Stimulated activated naive B cell treated with anti-CD40 and anti-IgM and Interleukin-4, amounts not matched to agents 10 μg/mL and 1 μg/mL and 100 μg/mL, for 72 hours (primary cell): ENCODE measurements around the gene ITGB3.
A peak's percentile ranks its signal among the peaks of the same experiment; 100 is the strongest.

ENCODE experiments used
- ATAC-seq, 2 donors: fragments of 150-1000 bp; cut with Tn5 transposase; replicated peaks; 2 replicates each; pipeline ENCODE4 v1.10.0; 2021; ENCODE audit warnings: moderate library complexity in 1 of 2
- DNase-seq: peaks from one replicate; pipeline ENCODE4 v3.0.0; 2021
- H3K27ac Mint-ChIP-seq: one replicate; pipeline ENCODE4 v1.8.0; 2022; ENCODE audit warnings: mild to moderate bottlenecking, mixed read lengths
- H3K27me3 Mint-ChIP-seq, 2 donors: one replicate each; pipeline ENCODE4 v1.8.0; 2022; ENCODE audit warnings: mixed read lengths in 2 of 2
- H3K36me3 Mint-ChIP-seq, 2 donors: one replicate each; pipeline ENCODE4 v1.8.0; 2022; ENCODE audit warnings: mixed read lengths in 2 of 2, mild to moderate bottlenecking in 1 of 2
- H3K4me1 Mint-ChIP-seq, 2 donors: one replicate each; pipeline ENCODE4 v1.8.0; 2022; ENCODE audit warnings: mixed read lengths in 2 of 2, mild to moderate bottlenecking in 1 of 2
- H3K4me3 Mint-ChIP-seq, 2 donors: one replicate each; pipeline ENCODE4 v1.8.0; 2022; ENCODE audit warnings: mild to moderate bottlenecking in 2 of 2, mixed read lengths in 2 of 2, moderate library complexity in 1 of 2
- H3K9me3 Mint-ChIP-seq, 2 donors: one replicate each; pipeline ENCODE4 v1.8.0; 2022; ENCODE audit warnings: mixed read lengths in 2 of 2, mild to moderate bottlenecking in 1 of 2

Gene ITGB3

DNA sequence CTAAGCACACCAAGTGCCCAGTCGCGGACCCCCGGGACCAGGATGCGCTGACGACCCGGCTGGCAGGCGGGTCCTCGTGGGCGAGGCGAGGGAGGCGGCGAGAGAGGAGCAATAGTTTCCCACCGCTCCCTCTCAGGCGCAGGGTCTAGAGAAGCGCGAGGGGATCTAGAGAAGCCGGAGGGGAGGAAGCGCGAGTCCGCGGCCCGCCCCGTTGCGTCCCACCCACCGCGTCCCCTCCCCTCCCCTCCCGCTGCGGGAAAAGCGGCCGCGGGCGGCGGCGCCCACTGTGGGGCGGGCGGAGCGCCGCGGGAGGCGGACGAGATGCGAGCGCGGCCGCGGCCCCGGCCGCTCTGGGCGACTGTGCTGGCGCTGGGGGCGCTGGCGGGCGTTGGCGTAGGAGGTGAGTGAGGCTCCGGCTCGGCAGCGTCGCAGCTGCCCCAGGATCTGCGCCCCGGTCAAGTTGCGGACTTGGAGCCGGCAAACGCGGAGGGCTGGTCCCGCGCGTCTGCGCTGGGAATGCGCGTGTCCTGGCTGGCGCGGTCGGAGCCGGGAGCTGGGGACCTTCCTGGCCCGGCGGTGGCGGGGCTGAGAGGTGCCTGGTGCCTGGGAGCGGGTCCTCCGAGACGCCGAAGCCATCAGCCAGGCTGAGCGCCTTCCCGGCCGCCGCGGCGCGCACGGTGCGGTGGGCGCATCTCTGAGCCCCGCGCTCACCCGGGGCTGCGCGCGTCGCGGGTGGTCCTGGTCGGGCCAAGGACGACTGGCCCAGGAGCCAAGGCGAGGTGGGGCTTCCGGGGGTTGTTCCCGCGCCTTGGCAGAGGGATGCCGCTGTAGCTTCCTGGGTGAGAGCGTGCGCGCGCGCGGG, at the start of gene ITGB3:
Gene ITGB3 (plus strand): TSS at position 287 of the 862 bp plus-strand sequence. CDS start 35 bp downstream, at position 322.
- ATAC-seq (peak; percentile 93 to 95), DNase-seq (peak; percentile 71)
- peaks cover 35 to 50% of the 10 kb centered on the region in 2 donors for H3K4me1 Mint-ChIP-seq
- peak within 1 kb of the TSS; percentile 86 for H3K27ac Mint-ChIP-seq
- no peaks in the 10 kb centered on the region for H3K9me3 Mint-ChIP-seq
- H3K4me3 Mint-ChIP-seq: peak within 1 kb of the TSS; percentile 98
- peaks cover 0 to 10% of the 10 kb centered on the region in 2 donors for H3K27me3 Mint-ChIP-seq
- H3K36me3 Mint-ChIP-seq: peaks cover 8 to 18% of the 10 kb centered on the region in 2 donors

DNA sequence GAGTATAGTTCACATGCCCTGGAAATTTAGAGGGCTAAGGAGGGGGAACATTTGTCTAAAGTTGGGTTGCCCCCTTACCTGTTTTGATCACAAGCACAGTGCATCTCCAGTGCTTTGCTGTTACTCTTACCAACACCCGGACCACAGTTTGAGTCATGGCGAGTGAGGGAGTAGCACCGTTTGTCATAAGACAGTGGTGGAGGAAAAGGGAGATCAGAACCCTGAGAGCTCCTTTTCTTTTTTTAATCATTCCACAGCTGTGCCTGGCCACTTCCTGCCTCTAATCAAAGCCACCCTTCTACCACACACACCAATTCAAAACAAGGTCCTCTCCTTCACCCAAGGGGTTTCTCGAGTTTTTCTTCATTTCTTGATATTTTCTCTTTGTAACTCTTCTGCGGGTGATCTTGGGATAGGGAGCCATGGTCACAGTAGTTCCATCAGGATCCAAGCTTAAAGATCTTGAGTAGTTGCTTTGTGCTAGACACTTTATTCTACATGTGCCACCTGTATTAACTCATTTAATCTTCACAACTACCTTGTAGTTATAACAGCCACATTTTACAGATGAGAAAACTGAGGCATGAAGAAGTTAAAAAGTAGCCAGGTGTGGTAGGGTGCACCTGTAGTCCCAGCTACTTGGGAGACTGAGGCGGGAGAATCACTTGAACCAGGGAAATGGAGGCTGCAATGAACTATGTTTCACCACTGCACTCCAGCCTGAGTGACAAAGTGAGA, 49.5 kb upstream of the ITGB3 start:
- peak; percentile 15 to 26 for ATAC-seq
- no peaks in the 10 kb centered on the region for H3K36me3 Mint-ChIP-seq
- no peaks in the 10 kb centered on the region for H3K27me3 Mint-ChIP-seq
- H3K4me1 Mint-ChIP-seq: peaks cover 58 to 82% of the 10 kb centered on the region in 2 donors
- peak overlapping the region; percentile 77 for H3K27ac Mint-ChIP-seq
- no peak for DNase-seq
- H3K4me3 Mint-ChIP-seq: peak overlapping the region; percentile 63 to 67
- peaks cover 0 to 2% of the 10 kb centered on the region in 2 donors for H3K9me3 Mint-ChIP-seq

DNA sequence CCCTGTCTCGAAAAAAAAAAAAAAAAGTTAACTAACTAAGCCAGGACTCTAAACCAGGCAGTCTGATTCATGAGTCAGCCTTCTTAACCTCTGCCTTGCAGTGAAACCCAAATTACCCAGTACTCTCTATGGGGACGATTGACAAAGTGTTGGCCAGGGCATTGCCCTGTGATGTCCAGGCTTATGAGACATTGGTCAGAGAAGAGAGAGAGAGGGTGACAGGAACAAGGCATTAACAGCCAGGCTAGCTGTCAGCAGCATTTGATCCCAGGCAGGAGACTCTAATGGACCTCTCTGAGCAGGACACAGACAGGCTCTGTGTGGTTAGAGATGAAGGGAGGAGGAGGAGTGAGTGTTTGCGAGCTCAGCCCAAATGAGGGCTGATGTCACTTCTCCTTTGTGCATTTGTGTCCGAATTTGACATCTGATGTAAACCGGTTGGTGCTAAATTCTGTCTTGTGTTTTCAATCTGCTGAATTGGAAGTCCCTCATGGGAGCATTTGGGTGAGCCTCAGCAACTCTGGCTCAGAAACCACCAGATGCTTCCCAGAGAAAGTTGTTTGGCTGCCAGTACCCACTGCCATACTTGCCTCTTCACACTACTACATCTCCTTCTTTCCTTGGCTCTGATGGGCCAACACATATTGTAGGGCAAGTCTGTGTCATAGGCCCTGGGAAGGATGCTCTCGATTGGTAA, 48.8 kb upstream of the ITGB3 start:
- H3K4me1 Mint-ChIP-seq: peaks cover 62 to 84% of the 10 kb centered on the region in 2 donors
- H3K27ac Mint-ChIP-seq: peak overlapping the region; percentile 77
- no peaks in the 10 kb centered on the region for H3K36me3 Mint-ChIP-seq
- H3K4me3 Mint-ChIP-seq: peak overlapping the region; percentile 63 to 67
- DNase-seq (peak; percentile 36), ATAC-seq (peak; percentile 68 to 71)
- no peaks in the 10 kb centered on the region for H3K27me3 Mint-ChIP-seq
- H3K9me3 Mint-ChIP-seq: peaks cover 0 to 2% of the 10 kb centered on the region in 2 donors

DNA sequence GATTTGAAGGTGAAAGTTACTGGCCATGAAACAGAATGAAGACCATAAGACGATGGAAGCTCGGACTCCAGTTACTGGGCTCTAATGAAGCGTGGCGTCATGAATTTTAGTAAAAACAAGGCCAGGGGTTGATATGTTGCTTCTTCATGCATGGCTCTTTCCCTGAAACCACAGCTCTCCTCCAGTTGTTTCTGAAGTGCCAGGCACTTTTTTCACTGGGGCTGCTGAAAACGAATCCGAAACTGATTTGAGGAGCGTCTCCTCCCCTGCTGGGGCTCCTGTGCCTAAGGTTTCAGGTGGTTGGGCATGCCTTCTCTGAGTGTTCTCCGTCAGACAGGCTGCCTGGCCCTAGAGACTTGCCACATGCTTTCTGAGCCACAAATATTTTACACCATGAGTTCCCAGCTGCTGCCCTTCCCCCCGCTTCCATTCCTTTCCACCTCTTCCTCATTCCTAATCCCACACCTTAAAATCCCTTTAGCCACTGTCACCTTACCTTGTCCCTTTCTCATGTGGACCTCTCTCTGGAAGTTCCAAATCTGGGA, 48.1 kb upstream of the ITGB3 start:
- ATAC-seq (peak; percentile 80 to 83), DNase-seq (peak; percentile 58)
- Mint-ChIP-seq H3K9me3 (peaks cover 0 to 2% of the 10 kb centered on the region in 2 donors), H3K27me3 (no peaks in the 10 kb centered on the region), H3K4me1 (peaks cover 57 to 78% of the 10 kb centered on the region in 2 donors), H3K27ac (peak overlapping the region; percentile 77), H3K4me3 (peak overlapping the region; percentile 63 to 67), H3K36me3 (no peaks in the 10 kb centered on the region)

DNA sequence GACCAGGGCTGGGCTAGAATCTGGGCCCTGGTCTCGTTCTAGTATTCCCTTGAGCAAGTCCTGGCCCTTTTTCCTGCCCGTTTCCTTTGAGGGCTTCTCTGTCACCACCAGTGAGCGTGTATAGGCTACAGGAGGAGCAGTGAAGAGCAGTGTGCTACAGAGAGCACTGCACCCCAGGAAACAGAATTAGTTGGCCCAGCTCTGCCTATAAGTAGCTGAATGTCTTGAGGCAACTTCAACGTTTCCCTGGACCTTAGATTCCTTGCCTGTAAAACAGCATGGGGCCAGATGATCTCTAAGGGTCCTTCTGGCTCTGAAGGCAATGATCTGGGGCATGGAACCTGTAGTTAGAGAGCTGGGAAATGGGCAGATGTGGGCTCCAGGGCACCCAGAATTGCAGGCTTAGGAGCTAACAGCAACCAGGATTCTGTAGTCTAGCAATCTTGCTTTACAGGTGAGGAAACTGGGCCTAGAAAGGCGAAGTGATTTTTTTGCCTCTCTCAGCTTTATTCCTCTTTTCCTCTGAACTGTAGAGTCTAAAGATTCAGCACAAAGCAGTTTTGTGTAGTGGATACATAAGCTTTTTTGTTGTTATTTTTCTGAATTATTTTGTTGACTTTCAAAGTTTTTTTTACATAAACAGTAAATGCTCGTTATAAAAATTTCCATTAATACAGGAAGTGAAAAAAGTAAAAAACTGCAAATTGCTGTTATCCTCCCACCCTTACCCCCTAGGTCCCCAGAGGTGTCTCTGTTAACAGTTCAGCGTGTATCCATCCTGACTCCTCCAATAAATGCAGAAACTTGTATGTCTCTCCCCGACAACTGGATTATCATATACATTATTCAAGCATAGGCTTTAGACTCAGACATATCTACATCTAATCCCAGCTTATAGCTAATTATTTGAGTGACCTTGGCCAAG, 46.2 kb upstream of the ITGB3 start:
- ATAC-seq (peak in 1 of 2 donors; percentile 28), DNase-seq (no peak)
- H3K4me3 Mint-ChIP-seq: no peak overlapping the region
- H3K36me3 Mint-ChIP-seq: no peaks in the 10 kb centered on the region
- H3K4me1 Mint-ChIP-seq: peaks cover 56 to 72% of the 10 kb centered on the region in 2 donors
- peak overlapping the region; percentile 77 for H3K27ac Mint-ChIP-seq
- H3K27me3 Mint-ChIP-seq: no peaks in the 10 kb centered on the region
- peaks cover 0 to 2% of the 10 kb centered on the region in 2 donors for H3K9me3 Mint-ChIP-seq

DNA sequence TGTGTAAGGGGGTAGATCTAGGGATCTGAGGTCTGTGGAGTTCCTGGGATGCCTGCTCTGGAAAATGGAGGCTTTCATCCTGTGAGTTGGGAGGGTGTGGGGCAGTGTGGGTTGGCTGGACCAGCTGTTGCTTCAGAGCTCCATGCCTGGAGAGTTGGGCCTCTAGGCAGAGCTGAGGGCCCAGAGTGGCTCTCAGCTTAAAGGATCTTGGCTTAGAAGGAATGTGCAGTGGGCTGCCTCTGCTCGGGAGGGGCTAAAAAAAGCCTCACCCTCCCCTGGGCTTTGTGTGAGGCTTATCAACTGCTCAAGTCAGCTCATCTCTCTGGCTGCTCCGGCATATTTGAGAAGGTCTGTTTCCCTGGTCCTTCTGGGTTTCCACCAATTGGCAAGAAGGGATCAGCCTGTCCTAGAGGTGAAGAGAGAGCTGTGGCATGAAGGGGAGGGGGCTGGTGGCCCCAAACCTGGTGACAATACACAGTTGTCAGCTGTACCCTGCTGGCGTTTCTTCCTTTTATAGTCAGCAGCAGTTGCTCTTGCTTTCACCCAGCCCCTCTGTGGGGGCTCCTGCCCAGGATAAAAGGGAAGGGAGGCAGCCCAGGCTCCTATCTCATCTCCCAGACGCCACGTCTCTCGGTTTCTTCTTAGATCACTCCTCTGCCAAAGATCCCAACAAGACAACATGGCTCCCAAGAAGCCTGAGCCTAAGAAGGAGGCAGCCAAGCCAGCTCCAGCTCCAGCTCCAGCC, 44.7 kb upstream of the ITGB3 start, which contains the start of gene MYL4:
Gene MYL4 (plus strand): TSS at position 605 of the 745 bp plus-strand sequence. CDS start 75 bp downstream, at position 680.
- Mint-ChIP-seq H3K27ac (peak within 1 kb of the TSS; percentile 48), H3K27me3 (no peaks in the 10 kb centered on the region), H3K9me3 (no peaks in the 10 kb centered on the region), H3K36me3 (no peaks in the 10 kb centered on the region), H3K4me3 (no peak within 1 kb of the TSS), H3K4me1 (peaks cover 54 to 68% of the 10 kb centered on the region in 2 donors)
- ATAC-seq (no peak), DNase-seq (no peak)

DNA sequence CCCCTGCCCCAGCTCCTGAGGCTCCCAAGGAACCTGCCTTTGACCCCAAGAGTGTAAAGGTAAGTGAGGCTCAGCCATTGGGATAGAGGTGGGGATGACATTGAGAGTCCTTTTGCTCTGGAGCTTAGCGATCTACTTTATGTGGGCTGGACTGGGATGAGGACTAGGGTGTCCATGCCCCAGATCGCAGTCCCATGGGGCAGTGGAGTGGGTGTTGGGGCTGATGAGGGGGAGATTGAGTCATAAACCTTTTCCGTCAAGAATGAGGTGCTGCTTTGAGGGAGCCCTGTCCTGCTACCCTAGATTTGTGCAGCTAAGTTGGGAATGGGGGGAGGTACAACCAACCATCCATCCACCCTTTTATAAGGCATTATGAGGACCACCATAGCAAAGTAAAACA, 44.1 kb upstream of the ITGB3 start:
- Mint-ChIP-seq H3K4me1 (peaks cover 48 to 62% of the 10 kb centered on the region in 2 donors), H3K36me3 (no peaks in the 10 kb centered on the region), H3K27me3 (no peaks in the 10 kb centered on the region), H3K27ac (peak overlapping the region; percentile 48), H3K9me3 (no peaks in the 10 kb centered on the region), H3K4me3 (no peak overlapping the region)
- DNase-seq (no peak), ATAC-seq (no peak)

DNA sequence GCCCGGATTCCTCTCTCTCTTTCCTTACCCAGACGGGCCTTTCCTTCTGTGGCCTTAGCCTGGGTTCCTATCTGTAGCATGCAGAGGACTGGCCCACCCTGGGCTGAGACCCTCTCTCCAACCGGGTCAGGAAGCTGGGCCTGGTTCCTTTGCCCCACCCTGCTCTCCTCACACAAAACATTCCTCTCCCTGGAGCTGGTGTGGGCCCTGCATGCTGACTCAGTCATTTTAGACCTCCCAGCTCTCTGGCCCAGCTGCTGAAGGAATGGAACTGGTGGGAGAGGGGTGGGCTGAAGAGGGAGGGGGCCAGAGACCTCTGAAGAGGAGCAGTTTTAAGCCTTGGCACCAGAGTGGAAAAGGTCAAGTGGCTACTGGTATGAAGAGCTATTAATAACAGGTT, 43.5 kb upstream of the ITGB3 start:
- no peak for DNase-seq
- Mint-ChIP-seq H3K36me3 (no peaks in the 10 kb centered on the region), H3K4me1 (peaks cover 42 to 56% of the 10 kb centered on the region in 2 donors), H3K27me3 (no peaks in the 10 kb centered on the region), H3K9me3 (no peaks in the 10 kb centered on the region), H3K4me3 (no peak overlapping the region), H3K27ac (no peak overlapping the region)
- no peak for ATAC-seq

DNA sequence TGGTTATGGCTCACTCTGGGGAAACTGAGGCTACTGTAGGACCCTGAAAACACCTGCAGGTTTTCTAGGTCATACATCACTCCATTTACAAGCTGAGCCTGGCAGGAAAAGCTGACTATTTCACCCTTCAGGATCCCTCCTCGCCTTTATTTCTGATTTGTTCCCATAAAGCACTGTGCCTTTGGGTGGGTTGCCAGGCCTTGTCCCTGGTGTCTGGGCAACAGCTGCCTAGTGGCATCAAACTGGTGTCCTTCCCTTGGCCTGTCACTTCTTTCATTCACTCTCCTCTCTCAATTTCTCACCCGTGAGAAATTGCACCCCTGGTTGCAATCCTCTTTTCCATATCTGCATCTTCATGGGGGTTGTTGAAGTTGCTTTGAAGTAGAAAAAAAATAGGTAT, 42.8 kb upstream of the ITGB3 start:
- H3K4me3 Mint-ChIP-seq: no peak overlapping the region
- DNase-seq (no peak), ATAC-seq (no peak)
- peaks cover 37 to 50% of the 10 kb centered on the region in 2 donors for H3K4me1 Mint-ChIP-seq
- H3K27ac Mint-ChIP-seq: no peak overlapping the region
- H3K36me3 Mint-ChIP-seq: no peaks in the 10 kb centered on the region
- no peaks in the 10 kb centered on the region for H3K9me3 Mint-ChIP-seq
- H3K27me3 Mint-ChIP-seq: no peaks in the 10 kb centered on the region

DNA sequence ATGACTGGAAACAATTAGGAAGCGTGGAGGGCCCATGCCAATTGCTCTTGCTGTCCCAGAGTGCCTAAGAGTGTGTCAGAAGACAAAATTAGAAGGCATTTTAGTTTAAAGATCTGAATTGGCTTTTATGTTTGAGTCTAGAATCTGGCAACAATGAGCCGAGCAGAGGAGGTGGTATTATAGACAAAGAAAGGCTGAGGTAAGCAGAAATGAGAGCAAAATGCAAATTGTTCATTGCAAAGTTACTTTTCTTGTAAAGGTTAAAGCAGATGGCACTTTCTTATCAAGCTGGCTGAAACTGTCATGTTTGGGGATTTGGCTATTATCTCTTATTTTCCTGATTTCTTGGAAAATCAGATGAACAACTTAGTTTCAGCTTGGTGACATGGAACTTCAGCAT, 41.2 kb upstream of the ITGB3 start:
- Mint-ChIP-seq H3K36me3 (no peaks in the 10 kb centered on the region), H3K4me3 (no peak overlapping the region), H3K27me3 (no peaks in the 10 kb centered on the region), H3K4me1 (peaks cover 26 to 33% of the 10 kb centered on the region in 2 donors), H3K9me3 (no peaks in the 10 kb centered on the region), H3K27ac (peak overlapping the region; percentile 27)
- ATAC-seq: no peak
- DNase-seq: no peak

DNA sequence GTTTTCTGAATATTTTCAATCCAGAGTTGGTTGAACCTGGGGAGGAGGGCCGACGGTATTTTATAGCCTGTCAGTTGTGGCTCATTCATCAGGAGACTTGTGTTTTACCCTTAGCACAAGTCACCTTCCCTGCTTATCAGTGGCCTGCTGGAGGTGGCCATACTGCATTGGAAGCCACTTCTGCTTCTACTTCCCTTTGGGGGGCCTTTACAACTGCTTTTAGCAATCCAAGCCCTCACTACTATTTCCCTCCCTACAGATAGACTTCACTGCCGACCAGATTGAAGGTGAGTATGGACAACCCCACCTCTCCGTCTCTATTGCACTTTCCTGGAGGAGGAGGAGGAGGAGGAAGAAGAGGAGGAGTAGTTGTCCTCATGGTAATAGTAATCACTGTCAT, 40.1 kb upstream of the ITGB3 start:
- Mint-ChIP-seq H3K4me3 (no peak overlapping the region), H3K27ac (no peak overlapping the region), H3K4me1 (peaks cover 19 to 26% of the 10 kb centered on the region in 2 donors), H3K27me3 (no peaks in the 10 kb centered on the region), H3K36me3 (no peaks in the 10 kb centered on the region), H3K9me3 (no peaks in the 10 kb centered on the region)
- ATAC-seq: no peak
- DNase-seq: no peak

DNA sequence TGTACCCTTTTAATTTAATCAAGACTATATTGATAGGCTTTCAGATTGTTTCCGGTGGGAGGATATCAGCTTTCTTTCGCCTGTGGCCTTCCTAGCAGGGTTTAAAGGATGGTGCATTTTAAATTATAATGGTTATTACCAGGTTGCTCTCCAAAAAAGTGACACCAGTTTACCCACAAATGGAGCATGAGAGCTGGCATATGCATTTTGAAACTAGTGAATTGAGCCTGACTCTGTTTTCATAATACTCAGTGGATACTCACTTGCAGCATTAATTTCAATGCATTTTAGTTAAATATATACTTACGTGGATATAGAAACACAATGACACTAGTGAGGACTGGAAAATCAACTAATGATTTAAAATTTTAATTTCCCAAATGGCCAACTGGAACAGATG, 38.7 kb upstream of the ITGB3 start:
- H3K36me3 Mint-ChIP-seq: no peaks in the 10 kb centered on the region
- H3K4me1 Mint-ChIP-seq: peaks cover 17 to 27% of the 10 kb centered on the region in 2 donors
- ATAC-seq (no peak), DNase-seq (no peak)
- no peaks in the 10 kb centered on the region for H3K9me3 Mint-ChIP-seq
- no peak overlapping the region for H3K4me3 Mint-ChIP-seq
- no peak overlapping the region for H3K27ac Mint-ChIP-seq
- no peaks in the 10 kb centered on the region for H3K27me3 Mint-ChIP-seq
